Pulmonary artery endothelial cell (primary cell): ENCODE measurements around the gene KCNA3. TPM values are rescaled to one million over a fixed set of nuclear protein-coding genes. Genes with fewer than 3 reads are reported as not detected.
A peak's percentile ranks its signal among the peaks of the same experiment; 100 is the strongest.

Experiments used
- DNase-seq: peaks from one replicate; pipeline ENCODE4 v3.0.0-alpha.2; 2011; ENCODE audit warnings: low read depth, low spot score
- total RNA-seq: library from RNA; depleted of rRNA; stranded (reverse); fragments of >200 nt; gene quantifications from 2 replicates; pipeline ENCODE4 v1.2.3, GENCODE V29; 2014

Gene KCNA3
- total RNA-seq, 1 donor from 2014 or later = not detected

DNA sequence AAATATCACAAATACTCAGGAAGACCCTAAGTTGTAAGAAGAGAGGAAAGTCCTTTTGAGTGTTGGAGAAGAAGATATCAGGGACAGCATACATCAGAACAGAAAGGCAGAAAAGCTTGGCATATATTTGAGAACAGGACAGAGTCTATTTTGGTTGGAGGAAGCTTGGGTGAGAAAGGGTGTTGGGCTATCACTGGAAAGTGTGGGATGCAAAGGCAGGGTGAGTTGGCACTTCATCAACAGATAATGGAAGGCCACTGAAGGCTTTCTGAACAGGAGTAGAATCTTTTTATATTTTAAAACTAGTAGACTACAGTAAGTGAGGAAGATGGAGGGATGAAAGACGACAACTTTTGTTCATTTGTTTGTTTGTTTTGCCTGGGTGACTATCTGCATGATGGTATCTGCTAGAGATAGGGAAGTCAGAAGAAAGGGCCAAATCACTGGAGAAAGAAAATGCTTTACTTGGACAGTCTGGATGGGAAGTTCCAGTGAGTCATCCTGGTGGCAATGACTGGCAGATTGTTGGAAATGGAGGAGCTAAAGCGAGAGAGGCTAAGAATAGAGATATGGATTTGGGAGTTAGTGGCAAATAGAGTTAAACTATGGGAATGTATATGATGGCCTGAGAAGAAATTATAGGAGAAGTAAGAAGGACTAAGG lies 34.9 kb downstream of the KCNA3 start:
- DNase-seq = no peak

DNA sequence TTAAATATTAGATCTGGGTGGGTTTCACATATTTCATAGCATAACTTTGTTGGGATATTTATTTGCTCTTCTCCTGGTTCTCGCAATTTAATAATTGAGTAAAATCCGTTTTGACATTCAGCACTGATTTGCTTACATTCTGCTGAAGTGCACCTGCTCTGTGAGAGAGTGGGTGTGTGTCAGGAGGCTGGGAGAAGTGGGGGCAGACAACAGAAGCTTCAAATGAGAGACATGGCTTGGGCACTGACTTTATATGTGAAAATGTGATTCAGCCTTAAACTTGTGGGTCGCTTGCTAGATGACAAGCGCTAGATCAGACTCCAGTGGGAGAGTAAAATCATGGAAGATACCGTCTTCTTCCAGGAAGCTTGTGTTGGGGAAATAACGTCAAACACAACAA lies 36.2 kb downstream of the KCNA3 start:
- DNase-seq = no peak

DNA sequence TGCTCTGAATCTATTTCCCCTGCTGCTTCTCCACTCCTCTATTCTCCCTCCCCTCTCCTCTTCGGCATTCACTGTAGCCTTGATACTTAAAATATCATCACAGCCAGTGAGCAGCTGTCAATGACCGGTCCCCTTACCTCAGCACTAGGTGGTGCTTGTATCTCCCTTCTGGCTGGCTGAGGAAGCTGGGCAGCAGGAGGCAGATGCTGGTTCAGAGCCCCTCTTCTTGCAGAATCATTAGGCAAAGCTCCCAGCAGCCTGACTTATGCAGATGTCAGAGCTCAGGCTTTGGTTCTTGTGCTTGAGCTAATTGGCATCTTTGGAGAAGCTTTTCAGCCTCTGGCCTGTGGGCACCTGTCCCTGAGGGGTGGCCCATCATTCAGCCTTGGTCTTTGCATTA lies 36.7 kb downstream of the KCNA3 start:
- DNase-seq = no peak

DNA sequence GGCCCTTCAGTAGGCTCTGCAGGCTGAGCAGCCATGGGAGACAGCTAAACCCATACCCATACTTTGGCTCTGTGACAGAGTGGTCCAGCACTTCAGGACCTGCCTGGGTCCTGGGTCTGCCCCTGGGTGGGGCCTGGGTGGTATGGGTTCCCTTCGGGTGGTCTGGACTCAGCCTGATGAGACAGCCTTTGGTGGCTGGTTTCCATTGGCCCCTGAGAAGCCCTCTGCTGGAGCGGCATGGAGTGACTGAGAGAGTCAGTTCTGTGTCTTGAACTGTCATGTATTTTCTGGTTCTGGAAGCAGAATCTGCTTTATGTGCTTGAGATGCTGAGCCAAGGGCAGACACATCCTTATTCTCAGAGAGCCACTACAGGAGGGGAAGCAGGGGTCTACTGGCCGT lies 37.3 kb downstream of the KCNA3 start:
- DNase-seq = no peak

DNA sequence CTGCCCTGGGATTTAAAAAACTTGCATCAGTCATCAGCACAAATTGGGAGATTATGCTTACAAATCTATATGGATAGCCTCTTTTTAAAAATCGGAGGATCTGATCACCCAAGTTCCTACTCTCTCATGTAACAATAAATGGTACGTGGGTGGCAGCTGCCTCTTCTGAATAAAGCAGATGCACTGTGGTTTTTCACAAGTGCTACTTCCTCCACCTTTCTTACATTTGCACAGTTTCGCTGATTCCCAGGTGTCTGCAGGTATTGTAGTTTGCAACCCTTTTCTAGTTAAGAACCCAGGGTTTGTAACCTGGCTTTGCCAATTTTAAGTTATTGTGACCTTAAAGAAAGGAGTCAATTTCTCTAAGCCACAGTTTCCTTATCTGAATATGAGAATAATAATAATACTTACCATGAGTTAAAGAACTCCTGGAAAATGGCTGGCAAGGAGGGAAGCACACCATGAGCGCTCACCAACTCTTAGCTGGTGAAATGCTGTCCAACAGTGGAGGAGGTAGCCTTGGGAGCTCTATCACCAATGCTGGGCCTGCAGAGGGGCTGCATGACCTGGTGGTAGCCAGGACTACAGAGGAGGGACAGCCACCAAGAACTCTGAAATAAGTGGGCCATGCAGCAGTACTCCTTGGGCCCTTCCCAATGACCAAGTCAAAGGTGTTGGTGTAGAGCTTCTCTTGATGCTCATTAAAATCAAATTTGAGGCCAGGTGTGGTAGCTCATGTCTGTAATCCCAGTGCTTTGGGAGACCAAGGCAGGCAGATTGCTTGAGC lies 38.4 kb downstream of the KCNA3 start:
- DNase-seq = no peak

DNA sequence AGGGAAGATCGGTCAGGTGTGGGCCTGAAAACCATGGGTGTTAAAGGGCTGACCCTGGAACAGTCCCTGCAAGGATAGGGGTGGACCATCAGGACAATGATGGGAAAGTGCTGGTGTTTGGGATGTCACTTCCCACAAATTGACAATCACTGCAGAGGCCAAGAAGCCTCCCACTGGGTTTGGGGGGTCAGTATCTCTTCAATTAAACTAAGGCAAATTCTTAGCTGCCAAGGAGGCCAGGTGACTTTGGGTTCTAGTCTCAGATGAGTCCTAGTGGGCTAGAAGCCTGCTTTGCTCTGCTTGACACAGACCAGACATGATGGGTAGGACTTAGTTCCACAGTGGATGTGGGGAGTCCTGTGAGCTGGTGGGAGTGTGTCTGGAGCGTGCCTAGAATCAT lies 39.3 kb downstream of the KCNA3 start:
- DNase-seq = no peak

DNA sequence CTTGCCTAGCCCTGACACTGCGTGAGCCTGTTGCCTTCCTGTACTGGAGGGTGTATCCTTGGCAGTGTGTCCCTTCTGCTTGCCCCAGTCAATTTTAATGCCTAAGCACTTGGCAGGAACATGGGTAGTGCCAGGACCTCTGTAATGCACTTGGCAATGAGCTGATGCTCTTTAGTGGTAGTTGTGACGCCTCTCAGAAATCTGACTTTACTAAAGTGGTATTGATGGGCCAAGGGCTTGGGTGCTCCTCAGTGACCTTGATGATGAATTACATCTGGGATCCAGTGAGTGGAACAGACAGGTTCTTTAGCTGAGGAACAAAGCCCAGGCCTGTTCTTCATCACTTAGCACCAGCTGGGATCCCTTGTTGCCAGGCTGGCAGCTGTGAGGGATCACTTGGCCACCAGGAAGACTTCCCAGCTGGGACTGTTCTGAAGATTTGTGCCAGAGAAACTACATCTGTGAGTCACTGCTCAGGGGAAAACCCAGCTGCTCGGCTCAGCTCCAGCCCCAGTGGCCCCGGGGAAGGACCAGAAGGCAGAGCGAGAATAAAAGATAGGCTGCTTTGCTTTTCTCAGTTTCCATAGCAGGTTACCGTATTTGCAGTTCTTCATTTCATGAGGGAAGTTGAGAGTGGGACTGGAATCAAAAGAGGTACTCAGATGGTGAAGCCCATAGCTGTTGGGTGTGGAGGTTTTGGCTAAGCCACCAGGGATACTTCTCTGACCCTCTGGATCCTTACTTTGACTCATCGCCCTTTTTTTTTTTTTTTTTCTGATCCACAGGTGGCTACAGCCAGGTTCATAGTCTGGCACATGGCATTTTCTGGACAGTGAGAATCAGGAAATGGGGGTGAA lies 40.1 kb downstream of the KCNA3 start:
- DNase-seq = peak; percentile 8

DNA sequence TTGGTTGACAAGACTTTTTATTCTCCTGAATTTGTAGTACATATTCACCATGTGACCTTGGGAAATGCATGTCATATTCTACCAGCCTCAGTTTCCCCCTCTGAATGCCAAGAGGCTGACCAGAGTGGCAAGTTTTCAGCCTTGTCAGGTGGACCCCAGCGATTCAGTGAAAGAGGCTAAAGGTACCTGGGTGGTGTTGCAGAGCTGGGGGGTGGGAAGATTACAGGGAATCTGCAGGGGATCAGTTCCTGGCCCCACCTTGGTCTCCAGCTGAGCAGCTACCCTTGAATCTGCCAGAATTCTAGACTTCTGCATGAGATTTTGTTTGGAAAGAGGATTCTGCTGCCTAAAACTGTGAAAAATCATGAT lies 40.7 kb downstream of the KCNA3 start:
- DNase-seq = no peak

DNA sequence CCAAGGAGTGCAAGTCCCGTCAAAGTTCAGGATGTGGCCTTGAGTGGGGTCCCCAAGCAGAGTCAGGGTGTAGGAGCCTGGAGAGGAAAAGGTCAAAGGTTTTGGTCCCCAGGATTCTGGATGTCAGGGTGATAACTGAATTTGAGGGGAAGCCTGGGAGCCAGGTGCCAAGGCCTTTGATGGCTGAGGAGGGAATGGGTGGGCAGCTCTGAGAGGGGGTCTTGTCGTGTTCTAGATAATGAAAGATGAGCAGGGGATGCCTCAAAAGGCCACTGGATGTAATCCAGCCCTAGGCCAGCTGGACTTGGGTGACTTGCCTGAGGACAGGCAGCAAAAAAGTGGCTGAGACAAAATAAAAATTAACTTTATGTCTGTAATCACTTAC lies 41.1 kb downstream of the KCNA3 start:
- DNase-seq = no peak

DNA sequence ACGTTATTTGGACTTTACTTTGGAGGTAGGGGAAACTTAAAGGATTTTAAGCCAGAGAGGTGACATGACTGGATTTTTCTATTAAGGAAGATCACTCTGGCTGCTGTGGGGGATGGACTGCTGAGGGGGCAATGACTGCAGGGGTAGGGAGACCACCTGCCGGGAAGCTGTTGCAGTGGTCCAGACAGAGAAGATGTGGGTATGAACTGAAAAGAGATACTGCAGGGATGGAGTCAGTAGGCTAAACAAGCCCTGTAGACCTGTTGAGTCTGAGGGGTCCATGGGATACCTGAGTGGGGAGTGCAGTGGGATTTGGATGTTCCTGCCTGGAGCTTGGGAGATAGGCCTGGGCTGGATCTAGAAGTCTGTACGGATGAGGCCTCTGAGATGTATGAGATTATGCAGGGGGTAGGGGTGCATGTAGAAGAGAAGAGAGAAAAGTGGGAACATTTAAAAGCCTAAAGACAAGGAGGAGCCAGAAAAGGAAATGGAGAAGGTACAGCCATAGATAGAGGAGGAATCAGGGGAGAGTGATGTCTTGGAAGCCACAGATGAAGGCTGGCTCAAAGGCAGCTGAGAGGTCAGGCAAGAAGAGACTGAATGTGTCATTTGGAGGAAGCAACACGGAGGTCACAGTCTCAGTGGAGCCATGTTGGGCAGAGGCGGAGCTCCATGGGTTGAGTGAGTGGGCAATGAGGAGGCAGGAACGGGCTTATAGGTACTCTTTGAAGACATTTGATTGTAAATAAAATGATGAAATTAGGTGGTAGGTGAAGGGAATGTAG lies 42.7 kb downstream of the KCNA3 start:
- no peak for DNase-seq

DNA sequence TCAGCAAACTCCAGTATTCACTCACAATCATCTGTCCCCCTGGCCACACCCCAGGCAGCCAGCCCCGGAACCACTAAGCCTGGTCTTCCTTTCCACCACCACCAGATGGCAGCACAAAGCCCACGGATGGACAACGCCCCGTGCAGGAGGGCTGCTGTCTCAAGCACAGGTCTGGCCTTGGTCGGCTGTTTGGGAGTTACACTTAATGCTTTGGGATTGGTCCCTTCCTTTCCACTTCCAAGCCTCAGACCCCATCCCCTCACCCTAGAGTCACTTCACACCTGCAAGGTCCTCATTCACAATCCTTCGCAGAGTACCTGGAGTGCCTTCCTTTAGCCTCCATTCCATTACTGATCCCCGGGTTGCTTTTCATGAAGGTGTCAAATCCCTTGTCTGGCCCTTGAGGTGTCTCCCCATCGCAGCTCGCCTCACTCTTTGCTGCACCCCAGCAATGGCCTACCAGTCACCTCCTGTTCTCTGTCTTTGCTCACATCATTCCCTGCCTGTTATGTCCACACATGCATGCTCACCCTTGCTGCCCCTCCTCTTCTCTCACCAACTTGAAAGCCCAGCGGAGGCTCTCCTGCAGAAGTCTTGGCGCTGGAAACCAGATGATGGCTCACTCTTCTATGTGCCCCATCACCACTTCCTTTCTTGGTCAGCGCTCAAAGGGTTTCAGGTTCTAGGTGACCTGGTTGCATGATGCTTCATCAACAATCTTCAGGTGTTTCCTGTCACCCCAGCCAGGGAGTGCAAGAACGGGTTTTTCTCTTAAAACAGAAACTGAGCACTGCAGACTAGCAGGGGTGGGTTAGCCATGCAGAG lies 43.7 kb downstream of the KCNA3 start:
- peak; percentile 17 for DNase-seq

DNA sequence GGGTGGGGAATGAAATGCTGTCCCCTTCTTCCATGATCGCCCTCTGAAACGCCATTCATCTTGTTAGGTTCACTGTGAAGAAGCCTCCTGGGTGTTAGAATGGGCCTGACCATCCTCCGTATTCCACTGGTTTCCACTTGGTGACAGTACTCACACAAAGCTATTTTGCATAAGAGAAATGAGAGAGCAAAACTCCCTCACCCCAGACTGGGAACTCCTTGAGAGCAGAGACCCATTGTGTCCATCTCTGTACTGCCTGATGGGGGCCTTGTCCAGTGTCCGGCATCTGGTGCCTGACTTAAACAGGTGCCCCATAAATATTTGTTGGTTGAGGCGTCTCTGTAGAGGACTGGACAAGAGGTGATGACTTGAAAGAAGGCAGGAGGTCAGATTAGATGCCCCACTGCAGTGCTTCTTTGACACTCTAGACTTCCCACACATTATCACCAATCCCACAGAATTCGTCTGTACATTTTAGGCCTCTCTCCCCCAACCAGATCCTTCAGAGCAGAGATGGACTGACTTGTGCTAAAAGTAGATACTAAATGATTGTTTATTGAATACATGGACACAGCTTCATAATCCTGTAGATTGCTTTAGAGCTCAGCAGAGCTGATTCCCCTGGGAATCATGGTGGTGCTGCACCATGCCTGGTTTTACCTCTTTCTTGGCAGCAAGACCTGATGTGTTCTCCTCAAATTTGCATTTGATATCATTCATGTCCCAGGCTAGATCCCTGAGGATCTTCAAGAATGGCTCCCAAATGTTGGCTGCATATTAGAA lies 46.2 kb downstream of the KCNA3 start:
- no peak for DNase-seq

DNA sequence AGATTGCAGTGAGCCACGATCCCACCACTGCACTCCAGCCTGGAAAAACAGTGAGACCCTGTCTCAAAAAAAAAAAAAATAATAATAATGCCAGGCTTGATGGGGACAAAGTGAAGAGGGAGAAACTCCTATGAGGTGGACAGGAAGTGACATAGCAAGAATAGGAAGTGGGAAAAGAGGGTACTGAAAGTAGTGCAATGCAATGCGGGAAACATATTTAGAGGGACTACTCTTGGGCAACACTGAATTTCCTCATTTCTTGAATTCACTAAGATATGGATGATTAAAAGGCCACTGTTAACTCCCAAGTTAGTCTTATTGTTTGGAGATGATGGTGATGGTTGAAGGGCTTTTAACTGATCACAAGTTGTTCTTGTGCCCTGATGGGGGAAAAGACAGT lies 47.0 kb downstream of the KCNA3 start:
- DNase-seq = no peak

DNA sequence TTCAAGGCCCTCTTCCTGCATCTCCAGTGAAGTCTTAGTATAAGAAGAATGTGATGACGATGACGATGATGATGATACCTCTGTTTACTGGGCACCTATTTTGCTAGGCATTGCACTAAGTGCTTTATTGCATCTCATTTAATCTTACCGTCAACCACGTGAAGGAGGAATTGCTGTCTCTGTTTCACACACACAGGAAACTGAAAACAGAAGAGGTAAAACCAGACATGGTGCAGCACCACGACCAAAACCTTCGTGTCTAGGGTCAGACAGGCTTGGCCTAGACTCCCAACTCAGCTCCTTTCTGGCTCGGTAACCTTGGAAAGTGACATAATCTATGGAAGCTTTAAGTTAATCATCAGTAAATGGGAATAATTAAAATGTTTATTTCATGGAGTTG lies 47.9 kb downstream of the KCNA3 start:
- no peak for DNase-seq

Other genes starting within 250 kb of the KCNA3 start
- gene PROK1, start 223.8 kb downstream of the KCNA3 start, total RNA-seq = not detected in 2 replicates
- gene KCNA10, start 155.8 kb downstream of the KCNA3 start, total RNA-seq = not detected in 2 replicates
- gene KCNA2, start 68.6 kb downstream of the KCNA3 start, total RNA-seq = not detected in 2 replicates
- gene CD53, start 198.2 kb upstream of the KCNA3 start, total RNA-seq = not detected in 2 replicates